Breast epithelium (tissue), 4 donors: ENCODE results near the gene ITM2B. TPM values are rescaled to one million over a fixed set of nuclear protein-coding genes. Genes with fewer than 3 reads are reported as not detected.

ENCODE experiments used
- DNase-seq, 2 donors: peaks; one replicate each; pipeline ENCODE4 v3.0.0-alpha.2; 2019; ENCODE audit warnings: low spot score in 2 of 2
- H3K27ac ChIP-seq, 2 donors: fragments of 200-600 bp; sonication (generic) in 1 of 2; one replicate each; pipeline ENCODE4 v1.5.1; 2016 to 2019; ENCODE audit warnings: mild to moderate bottlenecking in 1 of 2
- H3K27me3 ChIP-seq, 2 donors: fragments of 200-600 bp; sonication (generic) in 1 of 2; one replicate each; pipeline versions ENCODE4 v1.5.1 to v1.6.0; 2017 to 2019; ENCODE audit warnings: control low read depth in 1 of 2, mild to moderate bottlenecking in 1 of 2
- H3K36me3 ChIP-seq: fragments of 200-600 bp; one replicate; pipeline ENCODE4 v1.5.1; 2019
- H3K4me1 ChIP-seq, 2 donors: fragments of 200-600 bp; sonication (generic); one replicate each; pipeline ENCODE4 v1.5.1; 2016 to 2019; ENCODE audit warnings: control low read depth in 1 of 2
- H3K4me3 ChIP-seq, 3 donors: fragments of 200-600 bp; sonication (generic); 1 replicate in 2 of 3; 2 replicates in 1 of 3; pipeline ENCODE4 v1.5.1; 2016 to 2019; ENCODE audit warnings: mild to moderate bottlenecking in 3 of 3, moderate library complexity in 2 of 3
- H3K9me3 ChIP-seq, 2 donors: fragments of 200-600 bp; sonication (generic) in 1 of 2; one replicate each; pipeline ENCODE4 v1.5.1; 2016 to 2019; ENCODE audit warnings: control low read depth in 1 of 2
- CTCF ChIP-seq, 3 donors: fragments of 450-650 bp; IDR thresholded peaks; one replicate each; pipeline ENCODE4 v1.5.1; 2016 to 2017; ENCODE audit warnings: antibody characterized with exemption in 3 of 3, mild to moderate bottlenecking in 3 of 3, moderate library complexity in 3 of 3
- POLR2A ChIP-seq: fragments of 450-650 bp; IDR thresholded peaks from one replicate; pipeline ENCODE4 v1.6.1; 2016; ENCODE audit warnings: antibody characterized with exemption, mild to moderate bottlenecking, moderate library complexity
- POLR2AphosphoS5 ChIP-seq, 3 donors: sonication (generic); formaldehyde crosslinking; IDR thresholded peaks; one replicate each; pipeline ENCODE4 v1.6.1; 2017; ENCODE audit warnings: antibody characterized with exemption in 3 of 3
- intact Hi-C: fragments of 100-400 bp; cut with DNase I; formaldehyde crosslinking; loops from one replicate; pipeline ENCODE4 v1.15.1; 2023; ENCODE audit warnings: low total_unique reads
- total RNA-seq, 3 donors: library from RNA; depleted of rRNA; stranded (reverse); fragments of >200 nt; gene quantifications; one replicate each; pipeline ENCODE4 v1.1.0, GENCODE V29; 2016

Gene ITM2B
- 100 to 1,000 TPM; 369 to 727 (median 475) TPM for total RNA-seq

DNA sequence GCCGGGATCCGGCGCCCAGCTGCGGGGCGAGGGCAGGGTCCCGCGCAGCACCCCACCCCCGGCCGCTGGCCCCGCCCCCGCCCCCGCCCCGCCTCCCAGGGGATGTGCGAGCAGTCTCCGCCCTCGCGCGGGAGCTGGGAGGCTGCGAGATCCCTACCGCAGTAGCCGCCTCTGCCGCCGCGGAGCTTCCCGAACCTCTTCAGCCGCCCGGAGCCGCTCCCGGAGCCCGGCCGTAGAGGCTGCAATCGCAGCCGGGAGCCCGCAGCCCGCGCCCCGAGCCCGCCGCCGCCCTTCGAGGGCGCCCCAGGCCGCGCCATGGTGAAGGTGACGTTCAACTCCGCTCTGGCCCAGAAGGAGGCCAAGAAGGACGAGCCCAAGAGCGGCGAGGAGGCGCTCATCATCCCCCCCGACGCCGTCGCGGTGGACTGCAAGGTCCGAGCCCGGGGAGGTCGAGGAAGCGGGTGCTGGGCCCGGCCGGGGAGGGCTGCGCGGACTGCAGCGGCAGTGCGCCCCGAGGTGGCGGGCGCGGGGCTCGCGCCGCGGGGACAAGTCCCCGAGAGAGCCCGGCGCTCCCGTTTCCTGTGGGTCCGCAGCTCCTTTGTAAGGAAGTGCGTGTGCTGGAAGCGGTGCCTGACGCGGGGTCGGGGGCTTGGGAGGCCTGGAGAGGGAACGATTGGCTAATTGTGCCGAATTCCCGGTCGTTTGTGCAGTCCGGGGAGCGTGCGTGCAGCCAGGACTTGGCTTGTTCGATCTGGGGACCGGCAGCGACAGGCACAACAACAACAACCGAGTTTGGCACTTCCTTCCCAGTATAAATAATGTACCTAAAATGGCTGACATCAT, at the start of gene ITM2B:
Gene ITM2B, plus strand, starts transcription at position 161 of the 843 bp plus-strand sequence. Its CDS starts 155 bp downstream, at position 316.
- peak; percentile 36 to 73 for DNase-seq
- intact Hi-C loops: no loop called here
- H3K4me3 ChIP-seq: peak within 1 kb of the TSS; percentile 98 to 99 (median 99)
- H3K27ac ChIP-seq: peak within 1 kb of the TSS; percentile 100
- peaks cover 9 to 16% of the 10 kb centered on the region in 2 donors for H3K4me1 ChIP-seq
- TF ChIP-seq POLR2AphosphoS5 (IDR thresholded peaks at IDR 0.05) (peak; percentile 47 to 85 (median 62)), CTCF (IDR thresholded peaks at IDR 0.05) (peak in 1 of 3 donors; percentile 23), POLR2A (peak; percentile 71)
- H3K27me3 ChIP-seq: no peaks in the 10 kb centered on the region
- no peaks in the 10 kb centered on the region for H3K9me3 ChIP-seq
- no peaks in the 10 kb centered on the region for H3K36me3 ChIP-seq

GRCh38 chr13:48184260-48184659, 48.7 kb upstream of the ITM2B start:
- Histone ChIP-seq H3K27me3 (no peaks in the 10 kb centered on the region), H3K27ac (no peak overlapping the region), H3K4me1 (no peaks in the 10 kb centered on the region), H3K36me3 (no peaks in the 10 kb centered on the region), H3K9me3 (no peaks in the 10 kb centered on the region), H3K4me3 (no peak overlapping the region)
- TF ChIP-seq CTCF (IDR thresholded peaks at IDR 0.05) (no peak), POLR2A (no peak), POLR2AphosphoS5 (IDR thresholded peaks at IDR 0.05) (no peak)
- intact Hi-C loops: no loop called here
- no peak for DNase-seq

- H3K27me3 ChIP-seq: no peaks in the 10 kb centered on the region
- no peaks in the 10 kb centered on the region for H3K36me3 ChIP-seq
- no peak for TF ChIP-seq POLR2A
- TF ChIP-seq CTCF (IDR thresholded peaks at IDR 0.05): no peak
- TF ChIP-seq POLR2AphosphoS5 (IDR thresholded peaks at IDR 0.05): no peak
- H3K9me3 ChIP-seq: no peaks in the 10 kb centered on the region
- DNase-seq: no peak
- no peak overlapping the region for H3K4me3 ChIP-seq
- H3K27ac ChIP-seq: no peak overlapping the region
- no peaks in the 10 kb centered on the region for H3K4me1 ChIP-seq
- intact Hi-C loops: no loop called here
Measured at GRCh38 chr13:48185018-48185417, 48.0 kb upstream of the ITM2B start.

GRCh38 chr13:48186722-48187121, 46.3 kb upstream of the ITM2B start:
- Histone ChIP-seq H3K4me3 (no peak overlapping the region), H3K27me3 (no peaks in the 10 kb centered on the region), H3K9me3 (no peaks in the 10 kb centered on the region), H3K36me3 (no peaks in the 10 kb centered on the region), H3K27ac (no peak overlapping the region), H3K4me1 (no peaks in the 10 kb centered on the region)
- DNase-seq: no peak
- no peak for TF ChIP-seq POLR2AphosphoS5 (IDR thresholded peaks at IDR 0.05)
- no peak for TF ChIP-seq POLR2A
- TF ChIP-seq CTCF (IDR thresholded peaks at IDR 0.05): no peak
- intact Hi-C loops: no loop called here

- TF ChIP-seq POLR2AphosphoS5 (IDR thresholded peaks at IDR 0.05): no peak
- TF ChIP-seq POLR2A: no peak
- no peak for TF ChIP-seq CTCF (IDR thresholded peaks at IDR 0.05)
- Histone ChIP-seq H3K27me3 (no peaks in the 10 kb centered on the region), H3K27ac (no peak overlapping the region), H3K36me3 (no peaks in the 10 kb centered on the region), H3K4me3 (no peak overlapping the region), H3K9me3 (no peaks in the 10 kb centered on the region), H3K4me1 (no peaks in the 10 kb centered on the region)
- intact Hi-C loops: no loop called here
- no peak for DNase-seq
Measured at GRCh38 chr13:48188131-48188530, 44.9 kb upstream of the ITM2B start.
